ENCODE results near the gene CTNND2. TPM values are rescaled to one million over a fixed set of nuclear protein-coding genes. Genes with fewer than 3 reads are reported as not detected.

Gene CTNND2
- total RNA-seq, 1 experiment from 2014 or later, result 7.0 TPM

DNA sequence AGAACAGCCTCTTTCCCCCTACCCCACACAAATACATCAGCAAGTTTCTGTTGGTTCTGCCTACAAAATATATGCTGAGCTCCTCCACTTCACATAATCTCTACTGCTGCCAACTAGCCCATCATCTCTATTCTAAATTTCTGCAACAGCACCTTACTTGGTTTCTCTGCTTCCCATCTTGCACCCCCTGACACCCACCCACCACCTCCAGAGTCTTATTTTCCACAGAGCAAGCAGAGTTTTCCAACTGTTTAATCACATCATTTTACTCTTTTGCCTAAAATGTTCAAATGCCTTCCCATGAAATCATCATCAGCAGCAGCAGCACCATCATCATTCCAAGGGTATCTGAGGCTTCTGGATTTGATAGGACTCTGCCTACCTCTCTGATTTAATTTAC is 295.7 kb downstream of the CTNND2 start:
- no peak overlapping the region for H3K27ac ChIP-seq (ENCODE audit: insufficient read length, low read depth, low read length)
- no peak overlapping the region for H3T11ph ChIP-seq (ENCODE audit: low read length)
- no peak for DNase-seq
- peaks cover 0 to 3% of the 10 kb centered on the region in 2 experiments; a peak in 2 of 4 replicates for H3K4me1 Mint-ChIP-seq
- no peaks in the 10 kb centered on the region for H3K23me2 ChIP-seq (ENCODE audit: insufficient read length, low read depth, low read length, poor library complexity, severe bottlenecking)
- H4K5ac ChIP-seq (ENCODE audit: insufficient read length, low read depth, low read length), result no peak overlapping the region
- no peak overlapping the region for H4K91ac ChIP-seq (ENCODE audit: insufficient read length, low read depth, low read length)
- TF ChIP-seq, protein P1, sequence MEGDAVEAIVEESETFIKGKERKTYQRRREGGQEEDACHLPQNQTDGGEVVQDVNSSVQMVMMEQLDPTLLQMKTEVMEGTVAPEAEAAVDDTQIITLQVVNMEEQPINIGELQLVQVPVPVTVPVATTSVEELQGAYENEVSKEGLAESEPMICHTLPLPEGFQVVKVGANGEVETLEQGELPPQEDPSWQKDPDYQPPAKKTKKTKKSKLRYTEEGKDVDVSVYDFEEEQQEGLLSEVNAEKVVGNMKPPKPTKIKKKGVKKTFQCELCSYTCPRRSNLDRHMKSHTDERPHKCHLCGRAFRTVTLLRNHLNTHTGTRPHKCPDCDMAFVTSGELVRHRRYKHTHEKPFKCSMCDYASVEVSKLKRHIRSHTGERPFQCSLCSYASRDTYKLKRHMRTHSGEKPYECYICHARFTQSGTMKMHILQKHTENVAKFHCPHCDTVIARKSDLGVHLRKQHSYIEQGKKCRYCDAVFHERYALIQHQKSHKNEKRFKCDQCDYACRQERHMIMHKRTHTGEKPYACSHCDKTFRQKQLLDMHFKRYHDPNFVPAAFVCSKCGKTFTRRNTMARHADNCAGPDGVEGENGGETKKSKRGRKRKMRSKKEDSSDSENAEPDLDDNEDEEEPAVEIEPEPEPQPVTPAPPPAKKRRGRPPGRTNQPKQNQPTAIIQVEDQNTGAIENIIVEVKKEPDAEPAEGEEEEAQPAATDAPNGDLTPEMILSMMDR (conservative IDR thresholded peaks at IDR 0.05), result no peak
- no peak overlapping the region for H3K4ac ChIP-seq (ENCODE audit: low read depth, low read length)
- H3K79me1 ChIP-seq (ENCODE audit: insufficient read depth, low read depth, low read length, poor library complexity, severe bottlenecking), result no peaks in the 10 kb centered on the region
- no peak overlapping the region for H2AFZ ChIP-seq (ENCODE audit: low read length)
- H3K9me3 Mint-ChIP-seq, result no peaks in the 10 kb centered on the region
- no peaks in the 10 kb centered on the region for H4K20me1 ChIP-seq (ENCODE audit: control insufficient read depth, insufficient read depth, insufficient read length)
- no peak overlapping the region for H2AK5ac ChIP-seq (ENCODE audit: insufficient read length, low read length)
- no peak overlapping the region for H3K4me2 ChIP-seq (ENCODE audit: insufficient read depth, insufficient read length, low read length)
- H2BK20ac ChIP-seq (ENCODE audit: low read depth, low read length, poor library complexity, severe bottlenecking), result no peak overlapping the region
- no peak overlapping the region for H3K18ac ChIP-seq (ENCODE audit: insufficient read length, low read depth, low read length)
- no peaks in the 10 kb centered on the region for H3K9me3 ChIP-seq (ENCODE audit: control insufficient read depth, low read depth, low read length)
- no peak overlapping the region for H3K56ac ChIP-seq (ENCODE audit: insufficient read length, low read depth, low read length)
- no peak overlapping the region for H3K4me3 Mint-ChIP-seq
- H2BK120ac ChIP-seq (ENCODE audit: low read depth, low read length, poor library complexity, severe bottlenecking), result no peak overlapping the region
- no peak overlapping the region for H4K8ac ChIP-seq (replicated peaks; ENCODE audit: insufficient read length, low read depth, low read length)
- no peak overlapping the region for H3K9ac ChIP-seq (ENCODE audit: extremely low read depth, insufficient read length, low read length)
- H3K14ac ChIP-seq (ENCODE audit: insufficient read depth, low read length), result no peak overlapping the region
- no peaks in the 10 kb centered on the region for H3K36me3 Mint-ChIP-seq (ENCODE audit: insufficient read depth in 1 of 3, low read depth in 3 of 3)
- H3K79me2 ChIP-seq (ENCODE audit: insufficient read depth, low read length), result no peaks in the 10 kb centered on the region
- no peaks in the 10 kb centered on the region for H3K27me3 Mint-ChIP-seq (ENCODE audit: low read depth)
- no peak overlapping the region for H3K23ac ChIP-seq (ENCODE audit: insufficient read length, low read depth, low read length)
- no peaks in the 10 kb centered on the region for H3K27me3 ChIP-seq (ENCODE audit: insufficient read depth, low read length)
- H3K27ac Mint-ChIP-seq, result no peak overlapping the region; a peak in 1 of 7 replicates
- no peak overlapping the region for H2BK5ac ChIP-seq (ENCODE audit: insufficient read length, low read length)
- no peaks in the 10 kb centered on the region for H3K4me1 ChIP-seq (ENCODE audit: insufficient read depth, low read length)
- H2BK12ac ChIP-seq (ENCODE audit: insufficient read length, low read depth, low read length), result no peak overlapping the region
- H2BK15ac ChIP-seq (ENCODE audit: low read depth, low read length), result no peak overlapping the region
